ENCODE measurements around the gene MEIOSIN.
A peak's percentile ranks its signal among the peaks of the same experiment; 100 is the strongest.

The MEIOSIN gene

DNA sequence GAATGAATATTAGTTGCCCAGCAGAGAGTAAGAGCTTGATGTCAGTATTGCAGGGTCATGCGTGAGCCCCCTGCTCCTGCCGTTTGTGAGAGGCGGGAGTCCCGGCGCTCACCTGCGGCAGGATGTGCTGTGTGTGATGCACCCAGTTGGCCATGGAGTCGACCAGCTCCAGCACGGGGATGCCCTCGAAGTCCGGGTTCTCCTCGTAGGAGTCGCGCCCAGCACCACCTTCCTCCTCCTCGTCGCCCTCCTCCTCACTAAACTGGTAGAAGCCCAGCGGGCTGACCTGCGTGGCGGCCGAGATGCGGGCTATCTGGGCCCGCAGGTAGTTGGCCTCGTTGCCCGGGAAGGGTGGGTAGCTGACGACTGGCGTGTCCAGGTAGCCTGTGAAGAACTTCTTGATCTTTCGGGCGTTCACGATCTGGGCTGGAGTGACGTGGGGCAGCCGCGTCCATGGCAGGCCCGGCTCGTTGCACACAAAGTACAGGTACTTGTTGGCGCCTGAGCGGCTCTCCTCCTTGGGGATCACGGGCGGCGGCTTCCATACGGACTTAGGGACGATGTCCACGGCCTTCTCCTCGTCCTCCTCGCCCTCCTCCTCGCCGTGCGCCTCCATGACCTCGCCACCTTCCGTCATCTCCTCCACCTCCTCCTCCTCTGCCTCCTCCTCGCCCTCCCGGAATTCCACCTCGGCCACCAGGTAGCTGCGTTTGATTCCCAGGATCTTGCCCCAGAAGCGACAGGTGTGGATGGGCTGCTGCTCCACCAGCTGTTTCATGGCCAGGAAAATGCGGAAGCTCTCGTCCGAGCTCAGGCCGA, 71.1 kb downstream of the MEIOSIN start:
- DNase-seq = no peak

DNA sequence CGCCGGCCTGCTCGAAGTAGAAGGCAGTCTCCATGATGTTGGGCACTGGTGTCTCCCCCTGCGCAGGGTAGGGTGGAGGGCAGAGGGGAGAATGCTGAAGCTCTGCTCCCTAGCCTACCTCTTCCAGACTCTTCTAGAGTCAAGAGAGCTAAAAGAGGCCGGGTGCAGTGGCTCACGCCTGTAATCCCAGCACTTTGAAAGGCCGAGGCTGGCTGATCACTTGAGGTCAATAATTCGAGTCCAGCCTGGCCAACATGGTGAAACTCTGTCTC, 71.7 kb downstream of the MEIOSIN start:
- no peak for DNase-seq

DNA sequence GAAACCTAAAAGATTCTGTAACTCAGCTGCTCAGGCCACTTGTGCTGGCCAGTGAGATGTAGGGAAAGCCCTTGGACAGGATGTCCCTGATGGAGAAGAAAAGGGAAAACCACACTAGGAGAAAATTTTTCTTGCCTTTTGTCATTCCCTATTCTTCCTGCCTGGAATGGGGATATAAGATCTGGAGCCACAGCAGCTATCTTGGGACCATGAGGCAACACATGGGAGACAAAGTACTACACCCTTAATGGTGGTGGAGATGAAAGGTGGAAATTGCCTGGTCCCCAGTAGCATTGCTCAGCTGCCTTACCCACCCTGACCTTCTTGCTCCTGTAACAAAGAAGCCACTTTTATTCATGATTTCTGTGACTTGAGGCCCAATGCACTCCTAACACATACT, 72.5 kb downstream of the MEIOSIN start:
- DNase-seq = no peak

DNA sequence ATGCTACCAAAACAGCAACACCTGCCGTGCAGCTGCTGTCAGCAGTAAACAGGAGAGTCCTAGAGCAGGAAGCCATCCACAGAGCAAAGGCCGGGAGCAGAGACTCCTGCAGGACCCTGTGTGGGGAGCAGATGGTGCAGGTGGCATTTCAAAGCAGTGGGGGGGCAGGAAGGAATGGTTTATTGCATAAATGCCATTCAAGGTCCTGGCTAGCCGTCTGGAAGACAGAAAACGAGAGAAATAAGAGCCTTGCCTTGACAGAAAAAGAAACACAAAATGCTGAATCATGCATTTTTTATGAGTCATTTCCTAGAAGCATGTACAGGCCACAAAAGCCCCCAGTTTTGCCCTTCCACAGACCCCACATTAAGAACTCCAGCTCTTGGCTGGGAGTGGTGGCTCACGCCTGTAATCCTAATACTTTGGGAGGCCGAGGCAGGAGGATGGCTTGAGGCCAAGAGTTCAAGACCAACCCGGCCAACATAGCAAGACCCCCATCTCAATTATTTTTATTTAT, 76.5 kb downstream of the MEIOSIN start:
- DNase-seq = peak; percentile 54

DNA sequence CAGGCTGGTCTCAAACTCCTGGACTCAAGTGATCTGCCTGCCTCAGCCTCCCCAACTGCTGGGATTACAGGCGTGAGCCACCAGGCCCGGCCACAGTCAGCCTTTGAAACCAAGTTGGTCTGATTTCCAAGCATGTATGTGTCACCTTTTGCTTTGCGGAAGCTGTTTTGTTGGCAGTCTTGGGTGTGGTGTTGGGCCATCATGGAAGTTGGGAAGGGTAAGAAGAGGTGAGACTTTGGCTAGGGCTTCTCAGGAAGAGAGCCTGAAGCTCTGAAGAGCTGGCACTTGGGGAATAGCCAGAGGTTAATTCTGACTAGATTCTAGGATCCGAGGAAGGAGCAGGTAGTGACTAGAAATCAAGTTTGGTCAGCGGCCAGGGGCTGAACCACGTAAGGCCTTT, 79.1 kb downstream of the MEIOSIN start:
- DNase-seq = no peak

Data from GDM1 (cell line).